DND-41 (cell line): Measurements from ENCODE around the gene SEMA4B.
A peak's percentile ranks its signal among the peaks of the same experiment; 100 is the strongest.

Source experiments
- ATAC-seq: fragments of 200-7000 bp; cut with Tn5 transposase; 3 replicates; pipeline ENCODE4 v1.9.1; 2021; ENCODE audit warnings: low read depth; ENCODE audit not compliant: insufficient read depth
- DNase-seq: peaks from one replicate; pipeline ENCODE4 v3.0.0-alpha.2; 2020
- H2AFZ ChIP-seq: 2 replicates; pipeline ENCODE4 v1.6.0; 2012; ENCODE audit warnings: low read depth, low read length
- H3K27ac ChIP-seq: 2 replicates; pipeline ENCODE4 v1.5.1; 2012; ENCODE audit warnings: low read length, inconsistent platforms
- H3K27me3 ChIP-seq: fragments of 200-600 bp; sonication (generic); 2 replicates; pipeline ENCODE4 v1.6.0; 2012; ENCODE audit warnings: low read length, mild to moderate bottlenecking, inconsistent platforms; ENCODE audit not compliant: insufficient read depth, poor library complexity
- H3K36me3 ChIP-seq: 2 replicates; pipeline ENCODE4 v1.5.1; 2012; ENCODE audit warnings: low read length, inconsistent platforms; ENCODE audit not compliant: insufficient read depth
- H3K4me1 ChIP-seq: 2 replicates; pipeline ENCODE4 v1.5.1; 2012; ENCODE audit warnings: mild to moderate bottlenecking, low read length; ENCODE audit not compliant: insufficient read depth
- H3K4me2 ChIP-seq: 2 replicates; pipeline ENCODE4 v1.6.0; 2012; ENCODE audit warnings: mild to moderate bottlenecking, moderate library complexity, low read length, inconsistent platforms; ENCODE audit not compliant: insufficient read depth
- H3K4me3 ChIP-seq, 2 experiments: fragments of 200-600 bp in 1 of 2; shearing (Covaris generic) in 1 of 2; 2 replicates each; pipeline ENCODE4 v1.5.1; 2012 to 2016; ENCODE audit warnings: inconsistent platforms in 2 of 2, low read length in 2 of 2, mild to moderate bottlenecking in 2 of 2, low read depth in 1 of 2, moderate library complexity in 1 of 2
- H3K79me2 ChIP-seq: 2 replicates; pipeline ENCODE4 v1.6.0; 2012; ENCODE audit warnings: low read length, inconsistent platforms; ENCODE audit not compliant: insufficient read depth
- H3K9ac ChIP-seq: 2 replicates; pipeline ENCODE4 v1.6.0; 2012; ENCODE audit warnings: low read depth, mild to moderate bottlenecking, inconsistent platforms, low read length, moderate library complexity
- H3K9me3 ChIP-seq: 2 replicates; pipeline ENCODE4 v1.5.1; 2012; ENCODE audit warnings: low read length, moderate library complexity, mild to moderate bottlenecking, inconsistent platforms; ENCODE audit not compliant: insufficient read depth, severe bottlenecking
- H4K20me1 ChIP-seq: 2 replicates; pipeline ENCODE4 v1.6.0; 2012; ENCODE audit warnings: low read length; ENCODE audit not compliant: insufficient read depth
- CTCF ChIP-seq: IDR thresholded peaks from 2 replicates; pipeline ENCODE4 v1.5.1; 2012; ENCODE audit warnings: borderline replicate concordance, low read length, moderate library complexity, mild to moderate bottlenecking; ENCODE audit not compliant: poor library complexity, severe bottlenecking; ENCODE audit errors: extremely low read depth
- EZH2 ChIP-seq: IDR thresholded peaks from 3 replicates; pipeline ENCODE4 v1.6.1; 2012; ENCODE audit warnings: borderline replicate concordance, low read depth, mild to moderate bottlenecking, moderate library complexity, low read length, inconsistent platforms; ENCODE audit not compliant: severe bottlenecking

SEMA4B gene

GRCh38 chr15:90266061-90266431 lies 64.9 kb downstream of the SEMA4B start:
- Histone ChIP-seq H3K4me3 (peak overlapping the region; percentile 53 to 78), H3K9me3 (no peaks in the 10 kb centered on the region), H3K9ac (peak overlapping the region; percentile 79), H3K4me2 (peak overlapping the region; percentile 81), H3K36me3 (peaks cover 27% of the 10 kb centered on the region), H3K79me2 (peaks cover 68% of the 10 kb centered on the region), H4K20me1 (peaks cover 26% of the 10 kb centered on the region), H3K27me3 (no peaks in the 10 kb centered on the region), H3K27ac (peak overlapping the region; percentile 95), H2AFZ (peak overlapping the region; percentile 74), H3K4me1 (peaks cover 37% of the 10 kb centered on the region)
- TF ChIP-seq CTCF (no peak), EZH2 (no peak)
- ATAC-seq (peak; percentile 34), DNase-seq (peak; percentile 55)

- Histone ChIP-seq H3K9ac (peak overlapping the region; percentile 79), H3K4me2 (peak overlapping the region; percentile 81), H3K27me3 (no peaks in the 10 kb centered on the region), H3K27ac (peak overlapping the region; percentile 95), H3K9me3 (no peaks in the 10 kb centered on the region), H3K36me3 (peaks cover 31% of the 10 kb centered on the region), H3K4me3 (peak overlapping the region; percentile 53 to 78), H3K79me2 (peaks cover 71% of the 10 kb centered on the region), H2AFZ (peak overlapping the region; percentile 74), H4K20me1 (peaks cover 29% of the 10 kb centered on the region), H3K4me1 (peaks cover 37% of the 10 kb centered on the region)
- DNase-seq, result no peak
- TF ChIP-seq CTCF, result no peak
- no peak for TF ChIP-seq EZH2
- no peak for ATAC-seq
Observed at GRCh38 chr15:90266485-90266884, 65.4 kb downstream of the SEMA4B start.

DNA sequence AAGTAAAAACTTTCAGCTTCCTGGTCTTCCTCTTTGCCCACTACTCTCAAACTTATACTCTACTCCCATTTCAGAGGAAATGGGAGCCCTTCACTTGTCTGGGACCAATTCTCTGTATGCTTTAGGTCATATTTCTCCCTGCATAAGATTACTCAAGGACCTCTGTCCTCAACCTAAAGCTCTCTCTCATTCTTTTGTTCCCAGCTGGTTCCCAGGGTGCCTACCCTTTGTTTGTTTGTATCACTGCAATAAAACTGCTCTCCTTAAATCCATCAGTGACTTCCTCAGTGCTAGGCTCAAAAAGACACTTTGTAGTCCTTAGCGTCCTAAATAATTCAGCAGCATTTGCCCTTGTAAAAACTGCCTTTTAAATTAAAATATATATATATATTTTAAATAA lies 67.3 kb downstream of the SEMA4B start:
- H3K4me3 ChIP-seq, result peak overlapping the region in 1 of 2 experiments; percentile 24; a peak in 1 of 4 replicates
- no peak for DNase-seq
- peaks cover 81% of the 10 kb centered on the region for H3K79me2 ChIP-seq
- peak overlapping the region; percentile 81 for H3K4me2 ChIP-seq
- no peaks in the 10 kb centered on the region for H3K27me3 ChIP-seq
- H3K4me1 ChIP-seq, result peaks cover 37% of the 10 kb centered on the region
- TF ChIP-seq CTCF (no peak), EZH2 (no peak)
- H2AFZ ChIP-seq, result no peak overlapping the region
- H4K20me1 ChIP-seq, result peaks cover 34% of the 10 kb centered on the region
- H3K36me3 ChIP-seq, result peaks cover 50% of the 10 kb centered on the region
- H3K9ac ChIP-seq, result no peak overlapping the region
- ATAC-seq, result no peak
- H3K27ac ChIP-seq, result no peak overlapping the region
- no peaks in the 10 kb centered on the region for H3K9me3 ChIP-seq

GRCh38 chr15:90270502-90271150 lies 69.5 kb downstream of the SEMA4B start:
- no peak overlapping the region for H2AFZ ChIP-seq
- H3K4me1 ChIP-seq, result peaks cover 25% of the 10 kb centered on the region
- H3K9me3 ChIP-seq, result no peaks in the 10 kb centered on the region
- H3K79me2 ChIP-seq, result peaks cover 67% of the 10 kb centered on the region
- H3K27ac ChIP-seq, result no peak overlapping the region
- no peaks in the 10 kb centered on the region for H3K27me3 ChIP-seq
- no peak overlapping the region for H3K9ac ChIP-seq
- no peak overlapping the region for H3K4me3 ChIP-seq
- H3K4me2 ChIP-seq, result no peak overlapping the region
- peaks cover 34% of the 10 kb centered on the region for H4K20me1 ChIP-seq
- peaks cover 55% of the 10 kb centered on the region for H3K36me3 ChIP-seq
- no peak for ATAC-seq
- no peak for TF ChIP-seq EZH2
- TF ChIP-seq CTCF, result no peak
- no peak for DNase-seq
